Stomach smooth muscle (tissue), 2 donors: ENCODE results near the gene ITPR1.

Experiments
- H3K27ac ChIP-seq: one replicate; pipeline ENCODE4 v1.7.0; 2013; ENCODE audit warnings: mild to moderate bottlenecking, low read length, inconsistent platforms
- H3K27me3 ChIP-seq, 2 donors: one replicate each; pipeline ENCODE4 v1.7.0; 2013; ENCODE audit warnings: low read length in 2 of 2; ENCODE audit not compliant: insufficient read depth in 2 of 2, control insufficient read depth in 1 of 2
- H3K36me3 ChIP-seq, 2 donors: one replicate each; pipeline ENCODE4 v1.7.0; 2013; ENCODE audit warnings: low read length in 2 of 2; ENCODE audit not compliant: control insufficient read depth in 2 of 2, insufficient read depth in 2 of 2
- H3K4me1 ChIP-seq: one replicate; pipeline ENCODE4 v1.7.0; 2013; ENCODE audit warnings: low read length; ENCODE audit not compliant: control insufficient read depth, insufficient read depth
- H3K4me3 ChIP-seq, 2 donors: one replicate each; pipeline ENCODE4 v1.7.0; 2013; ENCODE audit warnings: low read length in 2 of 2
- H3K9ac ChIP-seq, 2 donors: one replicate each; pipeline ENCODE4 v1.7.0; 2013; ENCODE audit warnings: low read length in 2 of 2, mild to moderate bottlenecking in 1 of 2
- H3K9me3 ChIP-seq, 2 donors: one replicate each; pipeline ENCODE4 v1.7.0; 2013; ENCODE audit warnings: low read length in 2 of 2; ENCODE audit not compliant: control insufficient read depth in 2 of 2
- donor health status: healthy.
- donor health status: Pancreatic carcinoma.

ITPR1 gene

DNA sequence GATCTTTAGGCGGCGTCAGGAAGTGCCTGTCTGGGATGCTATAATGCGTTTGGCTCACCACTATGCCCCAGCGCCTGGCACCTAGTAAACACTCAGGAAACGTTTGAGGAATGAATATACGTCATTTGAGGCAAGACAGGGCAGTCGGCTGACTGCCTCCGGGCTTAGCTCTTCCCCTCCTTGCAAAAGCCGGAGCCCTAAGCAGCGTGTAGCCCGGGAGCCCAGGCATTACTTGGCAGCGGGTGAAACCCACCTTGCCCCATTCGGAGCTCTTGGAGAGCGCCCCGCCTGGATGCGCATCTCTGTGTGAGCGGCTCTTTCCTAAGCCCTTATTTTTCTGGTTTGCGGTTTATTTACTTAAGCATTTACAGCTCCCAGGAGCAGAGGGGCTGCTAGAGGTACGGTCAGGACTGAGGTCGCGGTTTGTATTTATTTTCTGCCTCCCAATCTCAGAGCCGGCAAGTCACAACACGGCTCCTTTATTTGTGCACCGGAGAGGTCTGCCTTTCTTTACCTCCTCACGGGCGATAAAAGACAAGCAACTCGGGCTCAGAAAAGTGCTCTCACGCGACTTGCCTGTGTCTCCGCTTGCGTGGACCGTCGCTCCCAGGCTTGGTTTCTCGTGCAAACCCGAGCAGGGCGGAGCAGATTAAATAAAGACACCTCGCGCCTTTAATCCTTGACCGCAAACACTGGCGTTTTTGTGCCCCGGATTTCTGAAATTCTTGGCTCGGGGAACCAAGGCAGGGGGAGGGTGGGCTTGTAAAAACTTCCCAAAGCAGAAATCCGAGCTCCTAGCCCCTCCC lies 737 bp upstream of the ITPR1 start:
- H3K4me1 ChIP-seq, result peaks cover 13% of the 10 kb centered on the region
- no peaks in the 10 kb centered on the region for H3K27me3 ChIP-seq
- no peaks in the 10 kb centered on the region for H3K36me3 ChIP-seq
- peak overlapping the region; percentile 81 to 85 for H3K9ac ChIP-seq
- no peaks in the 10 kb centered on the region for H3K9me3 ChIP-seq
- peak overlapping the region; percentile 80 for H3K27ac ChIP-seq
- peak overlapping the region; percentile 89 to 95 for H3K4me3 ChIP-seq

DNA sequence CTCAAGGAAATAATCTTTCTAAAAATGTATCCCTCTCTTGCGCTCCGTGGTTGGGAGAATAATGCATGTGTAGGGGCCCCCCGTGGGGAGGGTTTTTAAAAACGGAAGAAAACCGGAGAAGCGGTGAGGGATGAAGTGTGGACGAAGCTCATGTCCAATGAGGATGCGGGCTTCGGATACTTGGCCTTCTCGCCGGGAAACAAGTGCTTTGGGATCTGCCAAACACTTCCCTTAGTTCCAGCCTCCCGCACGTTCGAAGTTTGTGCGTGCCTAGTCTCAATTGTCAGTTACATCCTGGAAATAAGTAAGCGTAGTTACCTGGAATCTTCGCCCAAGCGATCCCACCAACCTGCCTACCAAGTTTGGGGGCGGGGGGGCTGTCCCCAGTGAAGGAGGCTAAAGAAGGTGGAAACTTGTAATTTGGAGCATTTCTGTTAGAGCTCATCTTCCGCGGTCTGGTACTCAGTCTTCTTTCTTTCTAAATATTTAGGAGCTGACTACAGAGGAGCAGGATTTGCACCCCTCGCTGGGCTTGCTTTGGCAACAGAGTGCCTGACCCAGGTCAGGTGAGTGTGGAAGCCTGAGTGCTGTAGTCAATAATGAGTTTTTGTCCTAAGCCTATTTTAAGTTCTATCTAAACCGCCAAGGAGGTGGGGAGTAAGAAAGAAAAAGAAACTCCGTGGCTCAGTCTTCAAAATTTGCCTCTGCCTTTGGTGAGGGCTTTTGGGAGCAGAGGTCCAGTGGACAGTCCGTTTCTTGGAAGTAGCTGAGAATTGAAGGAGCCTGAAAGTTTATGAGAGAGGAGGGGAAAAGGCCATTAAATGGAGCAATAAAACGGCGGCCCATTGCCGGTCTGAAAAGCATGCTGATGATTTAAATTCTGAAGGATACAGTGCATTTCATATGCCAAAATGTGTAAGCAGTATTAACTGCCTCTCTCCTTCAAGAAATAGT lies 1.1 kb downstream of the ITPR1 start:
- H3K9me3 ChIP-seq, result no peaks in the 10 kb centered on the region
- H3K27me3 ChIP-seq, result no peaks in the 10 kb centered on the region
- H3K36me3 ChIP-seq, result peaks cover 0 to 4% of the 10 kb centered on the region in 2 donors
- peaks cover 13% of the 10 kb centered on the region for H3K4me1 ChIP-seq
- H3K4me3 ChIP-seq, result peak overlapping the region; percentile 89 to 95
- peak overlapping the region; percentile 80 for H3K27ac ChIP-seq
- H3K9ac ChIP-seq, result peak overlapping the region; percentile 66 to 85

DNA sequence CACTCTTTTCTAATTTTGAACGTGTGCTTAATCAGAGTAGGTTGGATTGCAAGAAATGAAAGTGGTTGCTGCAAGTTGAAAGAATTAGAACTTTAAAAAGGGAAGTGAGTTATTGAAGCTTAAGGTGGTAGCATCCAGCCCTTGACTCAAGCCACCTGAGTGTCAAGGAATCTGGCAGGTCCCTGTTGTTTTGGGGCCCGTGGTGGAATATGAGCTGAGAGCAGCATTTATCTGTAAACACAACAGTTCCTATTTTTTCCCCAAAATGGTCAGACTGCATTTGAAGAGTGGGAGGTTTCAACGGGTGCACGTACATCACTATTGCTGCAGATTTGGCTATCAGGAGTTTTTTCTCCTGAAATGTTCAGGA lies 1.7 kb downstream of the ITPR1 start:
- no peaks in the 10 kb centered on the region for H3K27me3 ChIP-seq
- H3K36me3 ChIP-seq, result peaks cover 0 to 4% of the 10 kb centered on the region in 2 donors
- H3K27ac ChIP-seq, result peak overlapping the region; percentile 80
- H3K4me1 ChIP-seq, result peaks cover 13% of the 10 kb centered on the region
- no peaks in the 10 kb centered on the region for H3K9me3 ChIP-seq
- H3K4me3 ChIP-seq, result peak overlapping the region; percentile 89 to 95
- peak overlapping the region; percentile 47 to 85 for H3K9ac ChIP-seq

- Histone ChIP-seq H3K9ac (peak overlapping the region in 1 of 2 donors; percentile 47), H3K27ac (peak overlapping the region; percentile 80), H3K4me1 (peaks cover 13% of the 10 kb centered on the region), H3K9me3 (no peaks in the 10 kb centered on the region), H3K4me3 (peak overlapping the region; percentile 89 to 95), H3K36me3 (peaks cover 0 to 4% of the 10 kb centered on the region in 2 donors), H3K27me3 (no peaks in the 10 kb centered on the region)
These were observed 2.3 kb downstream of the ITPR1 start for GRCh38 chr3:4495294-4496086.

- no peak overlapping the region for H3K4me3 ChIP-seq
- no peaks in the 10 kb centered on the region for H3K9me3 ChIP-seq
- H3K27me3 ChIP-seq, result no peaks in the 10 kb centered on the region
- peaks cover 0 to 4% of the 10 kb centered on the region in 2 donors for H3K36me3 ChIP-seq
- no peak overlapping the region for H3K9ac ChIP-seq
- no peak overlapping the region for H3K27ac ChIP-seq
- H3K4me1 ChIP-seq, result peaks cover 13% of the 10 kb centered on the region
These were observed 2.9 kb downstream of the ITPR1 start for GRCh38 chr3:4496087-4496452.

GRCh38 chr3:4497005-4497692 lies 4.0 kb downstream of the ITPR1 start:
- H3K4me3 ChIP-seq, result no peak overlapping the region

GRCh38 chr3:4497843-4498324 lies 4.7 kb downstream of the ITPR1 start:
- Histone ChIP-seq H3K4me3 (no peak overlapping the region), H3K36me3 (peaks cover 0 to 4% of the 10 kb centered on the region in 2 donors), H3K9ac (no peak overlapping the region), H3K27ac (no peak overlapping the region), H3K4me1 (peaks cover 2% of the 10 kb centered on the region), H3K27me3 (no peaks in the 10 kb centered on the region), H3K9me3 (no peaks in the 10 kb centered on the region)

More at GRCh38 chr3:4497005-4497692, 4.0 kb downstream of the ITPR1 start:
- Histone ChIP-seq H3K27ac (no peak overlapping the region), H3K9me3 (no peaks in the 10 kb centered on the region), H3K36me3 (peaks cover 0 to 4% of the 10 kb centered on the region in 2 donors), H3K4me1 (peaks cover 8% of the 10 kb centered on the region), H3K9ac (no peak overlapping the region), H3K27me3 (no peaks in the 10 kb centered on the region)

DNA sequence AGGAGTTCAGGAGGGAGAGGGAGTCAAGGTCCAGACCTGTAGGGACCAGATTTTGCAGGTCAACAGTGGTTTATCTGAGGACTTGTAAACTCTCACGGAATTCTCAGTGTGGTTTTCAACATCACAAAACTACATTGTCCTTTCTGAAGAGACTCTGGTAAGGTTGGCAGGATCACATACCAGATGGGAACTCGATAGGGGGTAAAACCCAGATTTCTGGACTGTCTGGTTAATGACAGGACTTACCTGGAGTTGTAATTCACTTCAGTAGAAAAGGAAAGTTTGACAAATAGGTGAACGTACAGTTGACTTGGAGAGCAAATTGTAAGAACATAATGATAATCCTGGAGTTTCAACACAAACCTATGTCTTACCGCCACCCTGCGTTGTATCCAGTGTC lies 5.3 kb downstream of the ITPR1 start:
- Histone ChIP-seq H3K27ac (no peak overlapping the region), H3K36me3 (peaks cover 0 to 4% of the 10 kb centered on the region in 2 donors), H3K4me1 (peaks cover 2% of the 10 kb centered on the region), H3K27me3 (no peaks in the 10 kb centered on the region), H3K4me3 (no peak overlapping the region), H3K9ac (no peak overlapping the region), H3K9me3 (no peaks in the 10 kb centered on the region)

- H3K36me3 ChIP-seq, result peaks cover 0 to 4% of the 10 kb centered on the region in 2 donors
- no peak overlapping the region for H3K9ac ChIP-seq
- H3K4me3 ChIP-seq, result no peak overlapping the region
- H3K27me3 ChIP-seq, result no peaks in the 10 kb centered on the region
- H3K4me1 ChIP-seq, result peaks cover 21% of the 10 kb centered on the region
- H3K9me3 ChIP-seq, result no peaks in the 10 kb centered on the region
- no peak overlapping the region for H3K27ac ChIP-seq
These were observed 8.3 kb downstream of the ITPR1 start for GRCh38 chr3:4501437-4501836.
